Neuronal stem cell (in vitro differentiated cells): ENCODE data around the gene BSCL2.

Experiments
- DNase-seq: peaks from one replicate; pipeline ENCODE4 v3.0.0-alpha.2; 2013; ENCODE audit warnings: low spot score
- H2AFZ ChIP-seq: one replicate; pipeline ENCODE4 v1.6.1; 2013; ENCODE audit warnings: mild to moderate bottlenecking, low read length, inconsistent platforms
- H2AK5ac ChIP-seq: 2 replicates; pipeline ENCODE4 v1.6.1; 2013; ENCODE audit warnings: low read depth, mild to moderate bottlenecking, inconsistent platforms, low read length, moderate library complexity, mixed read lengths
- H2BK120ac ChIP-seq: 2 replicates; pipeline ENCODE4 v1.6.1; 2013; ENCODE audit warnings: low read depth, mild to moderate bottlenecking, inconsistent platforms, low read length, moderate library complexity, mixed read lengths
- H2BK12ac ChIP-seq: one replicate; pipeline ENCODE4 v1.6.1; 2013; ENCODE audit warnings: low read length, inconsistent platforms
- H2BK15ac ChIP-seq: 2 replicates; pipeline ENCODE4 v1.6.1; 2013; ENCODE audit warnings: mild to moderate bottlenecking, low read length, inconsistent platforms, mixed read lengths
- H2BK5ac ChIP-seq: one replicate; pipeline ENCODE4 v1.6.1; 2013; ENCODE audit warnings: inconsistent platforms, mild to moderate bottlenecking, low read length, moderate library complexity
- H3K14ac ChIP-seq: one replicate; pipeline ENCODE4 v1.6.1; 2013; ENCODE audit warnings: low read length, inconsistent platforms
- H3K18ac ChIP-seq: 2 replicates; pipeline ENCODE4 v1.6.1; 2013; ENCODE audit warnings: low read length, inconsistent platforms
- H3K23ac ChIP-seq: 2 replicates; pipeline ENCODE4 v1.6.1; 2013; ENCODE audit warnings: low read depth, mild to moderate bottlenecking, mixed read lengths, low read length, inconsistent platforms; ENCODE audit not compliant: poor library complexity
- H3K27ac ChIP-seq: replicated peaks from 3 replicates; pipeline ENCODE4 v1.5.1; 2013; ENCODE audit warnings: low read length, inconsistent platforms
- H3K27me3 ChIP-seq, 3 experiments: 2 replicates each; pipeline ENCODE4 v1.6.1; 2013; ENCODE audit warnings: low read length in 3 of 3, mild to moderate bottlenecking in 2 of 3, inconsistent platforms in 1 of 3, low read depth in 1 of 3, mixed read lengths in 1 of 3, moderate library complexity in 1 of 3; ENCODE audit not compliant: control insufficient read depth in 3 of 3, insufficient read depth in 3 of 3
- H3K36me3 ChIP-seq, 2 donors: replicated peaks in 1 of 2; 2 replicates each; pipeline ENCODE4 v1.6.1; 2013; ENCODE audit warnings: low read length in 2 of 2; ENCODE audit not compliant: control insufficient read depth in 2 of 2, insufficient read depth in 2 of 2
- H3K4ac ChIP-seq: 2 replicates; pipeline ENCODE4 v1.6.1; 2013; ENCODE audit warnings: inconsistent platforms, mild to moderate bottlenecking, low read length, moderate library complexity
- H3K4me1 ChIP-seq, 2 donors: 1 replicate in 1 of 2; 2 replicates in 1 of 2; pipeline ENCODE4 v1.6.1; 2013; ENCODE audit warnings: low read length in 2 of 2, low read depth in 1 of 2; ENCODE audit not compliant: control insufficient read depth in 2 of 2, insufficient read depth in 1 of 2
- H3K4me2 ChIP-seq: one replicate; pipeline ENCODE4 v1.6.1; 2013; ENCODE audit warnings: mild to moderate bottlenecking, low read length, inconsistent platforms; ENCODE audit not compliant: insufficient read depth, poor library complexity, severe bottlenecking
- H3K4me3 ChIP-seq, 2 donors: 2 replicates each; pipeline ENCODE4 v1.5.1; 2013; ENCODE audit warnings: low read length in 2 of 2, mild to moderate bottlenecking in 2 of 2, inconsistent platforms in 1 of 2, moderate library complexity in 1 of 2
- H3K79me1 ChIP-seq: one replicate; pipeline ENCODE4 v1.6.1; 2013; ENCODE audit warnings: low read depth, mild to moderate bottlenecking, inconsistent platforms, low read length, moderate library complexity
- H3K9ac ChIP-seq: one replicate; pipeline ENCODE4 v1.6.1; 2013; ENCODE audit warnings: mild to moderate bottlenecking, low read depth, low read length, inconsistent platforms; ENCODE audit not compliant: poor library complexity
- H3K9me3 ChIP-seq, 2 donors: replicated peaks in 1 of 2; 2 replicates each; pipeline versions ENCODE3 to v1.6.1; 2013; ENCODE audit warnings: low read length in 2 of 2, mild to moderate bottlenecking in 2 of 2, inconsistent platforms in 1 of 2, low read depth in 1 of 2, mixed read lengths in 1 of 2, moderate library complexity in 1 of 2; ENCODE audit not compliant: control insufficient read depth in 2 of 2, insufficient read depth in 1 of 2
- H4K8ac ChIP-seq: one replicate; pipeline ENCODE4 v1.6.1; 2013; ENCODE audit warnings: low read depth, mild to moderate bottlenecking, inconsistent platforms, low read length, moderate library complexity
- H4K91ac ChIP-seq: one replicate; pipeline ENCODE4 v1.6.1; 2013; ENCODE audit warnings: low read length, low read depth, mild to moderate bottlenecking, inconsistent platforms; ENCODE audit not compliant: poor library complexity
- WGBS, 2 donors: extraction: QIAGEN DNeasy Blood & Tissue Kit; methylation state at CpG; one replicate each; pipeline ENCODE4 v1.1.7; 2013; ENCODE audit warnings: missing lambda C conversion rate in 2 of 2, mixed read lengths in 1 of 2; ENCODE audit not compliant: insufficient read length in 2 of 2, insufficient replicate concordance in 1 of 2; ENCODE audit errors: extremely low coverage in 2 of 2; 5-methylcytosine and 5-hydroxymethylcytosine counted together

BSCL2 gene

GRCh38 chr11:62725646-62726045 is 18.4 kb upstream of the BSCL2 start:
- no peak overlapping the region for H3K9ac ChIP-seq
- H2BK12ac ChIP-seq = no peak overlapping the region
- H3K14ac ChIP-seq = no peak overlapping the region
- H3K4me2 ChIP-seq = peak overlapping the region; percentile 99
- H4K91ac ChIP-seq = no peak overlapping the region
- H3K79me1 ChIP-seq = no peaks in the 10 kb centered on the region
- H4K8ac ChIP-seq = no peak overlapping the region
- H3K23ac ChIP-seq = no peak overlapping the region
- no peaks in the 10 kb centered on the region for H3K27me3 ChIP-seq
- WGBS, 2 donors = no CpG with 5 or more reads among the region's 7 CpGs
- peaks cover 24 to 63% of the 10 kb centered on the region in 2 donors for H3K36me3 ChIP-seq
- no peak overlapping the region for H2BK120ac ChIP-seq
- DNase-seq = no peak
- H3K9me3 ChIP-seq = no peaks in the 10 kb centered on the region
- H3K4me3 ChIP-seq = peak overlapping the region; percentile 92 to 96
- peaks cover 0 to 18% of the 10 kb centered on the region in 2 donors for H3K4me1 ChIP-seq
- H3K4ac ChIP-seq = no peak overlapping the region
- no peak overlapping the region for H3K18ac ChIP-seq
- no peak overlapping the region for H3K27ac ChIP-seq
- no peak overlapping the region for H2AFZ ChIP-seq
- no peak overlapping the region for H2BK15ac ChIP-seq
- no peak overlapping the region for H2AK5ac ChIP-seq
- H2BK5ac ChIP-seq = no peak overlapping the region

- Histone ChIP-seq H3K4me2 (no peak overlapping the region), H2BK5ac (no peak overlapping the region), H3K9me3 (no peaks in the 10 kb centered on the region), H3K79me1 (no peaks in the 10 kb centered on the region), H2AFZ (no peak overlapping the region), H3K23ac (no peak overlapping the region), H3K14ac (no peak overlapping the region), H3K27ac (no peak overlapping the region), H4K8ac (no peak overlapping the region), H4K91ac (no peak overlapping the region), H3K36me3 (peaks cover 36 to 72% of the 10 kb centered on the region in 2 donors), H2BK12ac (no peak overlapping the region), H3K9ac (no peak overlapping the region), H3K4me1 (peaks cover 0 to 13% of the 10 kb centered on the region in 2 donors), H2AK5ac (no peak overlapping the region), H3K4ac (no peak overlapping the region), H2BK15ac (no peak overlapping the region), H3K4me3 (no peak overlapping the region), H3K18ac (no peak overlapping the region), H2BK120ac (no peak overlapping the region), H3K27me3 (no peaks in the 10 kb centered on the region)
- DNase-seq = no peak
- no CpG with 5 or more reads among the region's 8 CpGs for WGBS, 2 donors
Observed at GRCh38 chr11:62724171-62724570, 16.9 kb upstream of the BSCL2 start.

GRCh38 chr11:62721994-62722393 is 14.8 kb upstream of the BSCL2 start:
- Histone ChIP-seq H3K4me3 (no peak overlapping the region), H2AK5ac (no peak overlapping the region), H3K79me1 (no peaks in the 10 kb centered on the region), H4K8ac (no peak overlapping the region), H3K23ac (no peak overlapping the region), H3K9me3 (no peaks in the 10 kb centered on the region), H2BK120ac (no peak overlapping the region), H2BK15ac (no peak overlapping the region), H3K14ac (no peak overlapping the region), H3K4ac (no peak overlapping the region), H3K27ac (no peak overlapping the region), H4K91ac (no peak overlapping the region), H3K27me3 (no peaks in the 10 kb centered on the region), H3K4me2 (no peak overlapping the region), H2BK12ac (no peak overlapping the region), H3K4me1 (peaks cover 0 to 13% of the 10 kb centered on the region in 2 donors), H2BK5ac (no peak overlapping the region), H3K36me3 (peaks cover 45 to 93% of the 10 kb centered on the region in 2 donors), H3K18ac (no peak overlapping the region), H3K9ac (no peak overlapping the region), H2AFZ (no peak overlapping the region)
- WGBS, 2 donors = no CpG with 5 or more reads among the region's 7 CpGs
- no peak for DNase-seq

GRCh38 chr11:62719302-62719978 is 12.2 kb upstream of the BSCL2 start:
- Histone ChIP-seq H4K8ac (no peak overlapping the region), H2BK5ac (no peak overlapping the region), H2BK15ac (no peak overlapping the region), H3K9ac (no peak overlapping the region), H2BK12ac (no peak overlapping the region), H3K4me1 (peaks cover 0 to 4% of the 10 kb centered on the region in 2 donors), H3K36me3 (peaks cover 64 to 99% of the 10 kb centered on the region in 2 donors), H3K4me2 (no peak overlapping the region), H3K4me3 (no peak overlapping the region), H3K23ac (no peak overlapping the region), H4K91ac (no peak overlapping the region), H3K18ac (no peak overlapping the region), H3K27me3 (no peaks in the 10 kb centered on the region), H3K9me3 (no peaks in the 10 kb centered on the region), H3K14ac (no peak overlapping the region), H2AK5ac (no peak overlapping the region), H3K27ac (no peak overlapping the region), H2BK120ac (no peak overlapping the region), H2AFZ (no peak overlapping the region), H3K4ac (no peak overlapping the region), H3K79me1 (no peaks in the 10 kb centered on the region)
- no peak for DNase-seq
- WGBS, 2 donors = no CpG with 5 or more reads among the region's 2 CpGs
